Uterus (tissue), 2 donors: Measurements from ENCODE around the gene OSBPL2.

Experiments
- POLR2A ChIP-seq, 2 donors: fragments of 450-650 bp; IDR thresholded peaks; one replicate each; pipeline ENCODE4 v1.6.1; 2016; ENCODE audit warnings: antibody characterized with exemption in 2 of 2, mild to moderate bottlenecking in 1 of 2, moderate library complexity in 1 of 2
- TF ChIP-seq, protein P1 (sequence below), 4 experiments: fragments of 200-600 bp in 2 of 4; fragments of 450-650 bp in 2 of 4; sonication (generic) in 2 of 4; IDR thresholded peaks; one replicate each; pipeline ENCODE4 v1.5.1; 2016 to 2019; ENCODE audit warnings: antibody characterized with exemption in 4 of 4, mild to moderate bottlenecking in 2 of 4, moderate library complexity in 1 of 4

DNA sequence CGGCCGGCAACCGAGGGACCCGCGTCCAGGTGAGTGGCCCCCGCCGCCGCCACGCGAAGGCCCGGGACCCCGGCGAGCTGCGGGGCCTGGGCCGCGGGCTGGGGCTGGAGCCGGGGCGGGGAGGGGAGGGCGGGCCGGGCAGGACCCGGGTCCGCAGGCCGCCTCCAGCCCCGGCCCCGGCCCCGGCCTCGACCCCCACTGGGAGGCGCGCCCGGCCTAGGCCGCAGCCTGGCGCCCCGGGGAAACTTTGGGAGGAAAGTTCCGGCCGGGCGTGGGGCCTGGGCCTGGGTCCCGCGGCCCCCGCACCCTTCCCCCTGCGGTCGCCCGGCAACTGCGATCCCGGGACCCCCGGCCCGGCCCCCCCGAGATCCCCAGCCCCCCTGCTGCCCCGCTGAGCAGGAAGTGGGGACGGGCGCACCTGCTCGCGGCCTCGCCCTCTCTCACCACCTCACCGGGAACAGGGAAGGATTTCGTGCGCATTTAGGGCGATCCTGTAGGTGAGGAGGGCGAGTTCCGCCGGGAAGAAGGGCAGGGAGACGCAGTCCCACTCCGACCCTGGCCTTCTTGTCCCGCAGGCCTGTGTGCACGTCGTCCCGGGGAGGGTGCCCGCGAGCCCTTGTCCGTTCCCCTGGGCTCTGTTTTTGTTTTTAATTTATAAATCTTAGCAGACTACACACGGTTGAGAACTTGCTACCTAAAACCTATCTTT is 402 bp downstream of the OSBPL2 start:
- TF ChIP-seq, protein P1, sequence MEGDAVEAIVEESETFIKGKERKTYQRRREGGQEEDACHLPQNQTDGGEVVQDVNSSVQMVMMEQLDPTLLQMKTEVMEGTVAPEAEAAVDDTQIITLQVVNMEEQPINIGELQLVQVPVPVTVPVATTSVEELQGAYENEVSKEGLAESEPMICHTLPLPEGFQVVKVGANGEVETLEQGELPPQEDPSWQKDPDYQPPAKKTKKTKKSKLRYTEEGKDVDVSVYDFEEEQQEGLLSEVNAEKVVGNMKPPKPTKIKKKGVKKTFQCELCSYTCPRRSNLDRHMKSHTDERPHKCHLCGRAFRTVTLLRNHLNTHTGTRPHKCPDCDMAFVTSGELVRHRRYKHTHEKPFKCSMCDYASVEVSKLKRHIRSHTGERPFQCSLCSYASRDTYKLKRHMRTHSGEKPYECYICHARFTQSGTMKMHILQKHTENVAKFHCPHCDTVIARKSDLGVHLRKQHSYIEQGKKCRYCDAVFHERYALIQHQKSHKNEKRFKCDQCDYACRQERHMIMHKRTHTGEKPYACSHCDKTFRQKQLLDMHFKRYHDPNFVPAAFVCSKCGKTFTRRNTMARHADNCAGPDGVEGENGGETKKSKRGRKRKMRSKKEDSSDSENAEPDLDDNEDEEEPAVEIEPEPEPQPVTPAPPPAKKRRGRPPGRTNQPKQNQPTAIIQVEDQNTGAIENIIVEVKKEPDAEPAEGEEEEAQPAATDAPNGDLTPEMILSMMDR (IDR thresholded peaks at IDR 0.05), result no peak
- TF ChIP-seq POLR2A (IDR thresholded peaks at IDR 0.05), result no peak
